ENCODE measurements around the gene PEF1. TPM values are rescaled to one million over a fixed set of nuclear protein-coding genes. Genes with fewer than 3 reads are reported as not detected.

The PEF1 gene
- total RNA-seq, 1 donor from 2014 or later, result 66.3 TPM

DNA sequence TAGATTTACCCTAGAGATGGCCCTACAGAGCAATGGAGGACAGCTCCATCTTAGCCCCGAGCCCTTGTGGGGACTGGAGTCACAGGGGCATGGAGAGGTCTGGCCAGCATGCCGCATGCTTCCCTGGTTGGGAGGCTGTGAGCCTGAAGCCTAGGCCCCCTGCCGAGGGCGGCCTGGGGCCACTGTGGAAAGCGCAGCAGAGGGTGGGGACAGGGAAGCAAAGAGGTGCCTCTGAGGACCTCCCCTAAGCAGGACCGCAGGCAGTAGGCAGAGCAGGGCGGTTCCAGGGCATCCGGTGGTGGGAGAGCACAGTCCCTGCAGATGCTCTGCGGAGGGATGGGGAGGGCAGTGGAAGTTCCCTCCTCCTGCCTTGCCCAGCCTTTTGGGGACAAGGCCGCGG lies 26.5 kb upstream of the PEF1 start:
- no peak for DNase-seq (ENCODE audit: low spot score)

DNA sequence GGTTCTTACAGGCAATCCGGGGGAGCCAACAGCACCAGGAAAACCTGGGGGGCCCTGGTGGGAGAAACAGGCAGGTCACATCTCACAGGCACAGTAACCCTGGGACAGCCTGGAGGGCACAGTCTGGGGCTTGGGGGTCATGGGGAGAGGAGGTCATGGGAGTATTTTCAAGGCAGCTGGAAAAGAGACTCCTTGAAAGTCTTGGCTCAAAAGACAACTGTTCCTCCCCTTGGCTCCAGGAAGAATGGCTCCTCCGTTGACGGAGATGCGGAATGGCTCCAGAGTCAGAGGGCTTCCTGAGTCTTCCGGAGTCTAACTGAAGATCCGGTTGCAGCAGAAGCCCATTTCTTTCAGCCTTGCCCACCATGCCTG lies 25.9 kb upstream of the PEF1 start:
- DNase-seq (ENCODE audit: low spot score), result no peak

DNA sequence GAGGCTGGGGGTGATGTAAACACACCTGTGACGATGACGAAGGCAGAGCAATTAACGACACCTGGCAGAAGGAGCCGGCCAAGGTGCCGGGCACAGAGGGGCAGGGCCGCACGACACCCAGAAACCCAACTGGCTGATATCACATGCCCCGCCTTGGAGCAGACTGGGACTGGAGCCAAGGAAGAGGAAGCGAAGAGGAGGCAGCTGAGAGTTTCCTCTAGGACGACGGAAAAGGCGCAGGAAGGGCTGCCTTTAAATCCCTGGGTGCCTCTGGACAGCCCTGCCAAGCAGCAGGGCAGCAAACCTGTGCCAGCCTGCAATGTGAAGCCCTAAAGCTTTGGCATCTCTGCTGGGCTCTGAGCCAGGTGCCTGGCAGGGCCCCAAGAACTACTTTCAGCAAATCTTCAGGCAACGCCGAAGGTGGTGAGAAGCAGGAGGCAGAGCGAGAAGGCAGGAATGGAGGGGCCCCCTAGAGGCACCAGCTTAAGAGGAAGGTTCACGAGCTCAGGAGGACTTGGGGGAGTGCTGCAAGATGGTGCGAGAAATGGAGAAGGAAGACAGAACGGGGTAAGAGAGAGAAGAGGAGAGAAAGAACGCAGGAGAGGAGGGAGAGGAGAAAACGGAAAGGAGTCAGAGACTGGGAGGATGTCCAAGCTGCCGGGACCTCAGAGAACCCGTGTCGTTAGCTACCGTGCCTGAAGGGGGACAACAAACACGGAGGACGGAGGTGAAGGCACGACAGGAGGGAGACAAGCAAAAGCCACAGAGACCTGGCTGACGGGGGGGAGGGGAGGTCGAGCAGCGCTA lies 25.3 kb upstream of the PEF1 start:
- peak; percentile 88 for DNase-seq (ENCODE audit: low spot score)

DNA sequence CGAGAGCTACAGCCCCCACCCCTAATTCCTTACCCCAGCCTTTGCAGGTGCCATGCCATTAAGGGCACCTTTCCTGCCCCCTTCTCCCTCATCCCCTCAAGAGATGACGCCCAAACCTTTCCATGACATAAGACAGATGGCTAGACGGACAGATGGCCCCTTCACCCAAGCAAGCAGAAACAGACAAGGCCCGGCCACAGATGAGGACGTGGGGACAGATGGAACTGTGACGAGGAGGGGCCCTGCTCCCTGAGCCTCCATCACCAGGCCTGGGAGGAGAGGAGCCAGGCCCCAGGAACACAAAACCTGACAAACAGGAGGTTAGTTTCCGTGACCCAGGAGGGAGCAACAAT lies 24.7 kb upstream of the PEF1 start:
- DNase-seq (ENCODE audit: low spot score), result no peak

DNA sequence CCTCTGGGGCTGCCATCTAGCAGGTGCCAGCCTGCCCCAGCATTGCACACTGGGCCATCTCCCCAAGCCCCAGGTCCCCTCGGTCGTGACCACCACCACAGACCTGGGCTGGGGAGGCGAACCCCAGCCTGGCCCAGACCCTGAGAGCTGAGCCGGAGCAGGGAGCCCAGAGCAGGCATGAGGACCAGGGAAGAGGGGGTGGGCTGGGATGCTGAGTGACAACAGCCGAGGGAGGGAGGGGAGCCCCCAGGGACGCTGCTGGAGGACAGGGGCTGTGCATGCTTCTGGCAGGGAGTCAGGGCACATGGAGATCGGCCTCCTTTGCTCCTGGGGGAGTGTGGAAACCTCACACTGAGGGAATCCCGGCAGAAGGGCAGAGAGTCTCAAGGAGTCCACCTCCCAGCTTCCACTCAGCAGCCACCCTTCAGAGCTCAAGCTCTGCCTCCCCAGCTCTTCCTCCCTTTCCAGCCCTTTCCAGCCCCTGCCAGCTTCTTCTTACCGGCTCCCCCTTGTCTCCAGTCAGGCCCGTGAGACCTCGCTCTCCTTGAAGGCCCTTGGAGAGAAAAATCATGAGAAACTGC lies 23.7 kb upstream of the PEF1 start:
- DNase-seq (ENCODE audit: low spot score), result no peak

DNA sequence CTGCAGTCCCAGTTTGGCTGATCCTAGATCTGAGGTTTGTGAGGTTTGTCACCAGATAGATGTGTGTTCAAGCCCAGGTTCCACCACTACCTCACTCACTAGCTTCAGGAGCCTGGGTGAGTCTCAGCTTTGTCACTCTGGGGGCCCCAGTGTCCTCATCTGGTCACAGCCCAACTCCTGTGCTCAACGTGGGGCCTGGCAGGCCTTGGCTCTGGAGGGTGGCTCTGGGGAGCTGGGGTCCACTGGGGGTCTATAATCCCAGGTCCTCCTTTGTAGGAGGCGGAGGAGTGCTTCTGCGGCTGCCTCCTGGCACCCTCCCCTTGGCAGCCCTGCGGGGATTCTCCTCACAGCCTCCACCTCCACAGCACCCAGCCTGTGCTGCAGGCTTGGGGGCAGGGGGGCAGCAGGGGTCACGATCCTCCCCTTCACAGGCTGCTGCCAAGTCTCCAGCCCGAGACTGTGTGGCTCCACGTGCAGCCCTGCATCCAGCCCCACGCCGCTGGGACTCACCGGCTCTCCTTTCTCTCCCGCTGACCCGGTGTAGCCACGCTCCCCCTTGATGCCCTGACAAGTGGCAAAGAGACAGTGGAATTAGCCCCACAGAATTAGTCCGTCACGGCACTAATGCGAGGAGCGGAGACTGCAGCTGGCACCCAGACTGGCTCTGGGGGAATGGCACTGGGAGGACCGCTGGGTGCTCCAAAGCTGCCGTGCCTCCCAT lies 22.5 kb upstream of the PEF1 start:
- DNase-seq (ENCODE audit: low spot score), result no peak

DNA sequence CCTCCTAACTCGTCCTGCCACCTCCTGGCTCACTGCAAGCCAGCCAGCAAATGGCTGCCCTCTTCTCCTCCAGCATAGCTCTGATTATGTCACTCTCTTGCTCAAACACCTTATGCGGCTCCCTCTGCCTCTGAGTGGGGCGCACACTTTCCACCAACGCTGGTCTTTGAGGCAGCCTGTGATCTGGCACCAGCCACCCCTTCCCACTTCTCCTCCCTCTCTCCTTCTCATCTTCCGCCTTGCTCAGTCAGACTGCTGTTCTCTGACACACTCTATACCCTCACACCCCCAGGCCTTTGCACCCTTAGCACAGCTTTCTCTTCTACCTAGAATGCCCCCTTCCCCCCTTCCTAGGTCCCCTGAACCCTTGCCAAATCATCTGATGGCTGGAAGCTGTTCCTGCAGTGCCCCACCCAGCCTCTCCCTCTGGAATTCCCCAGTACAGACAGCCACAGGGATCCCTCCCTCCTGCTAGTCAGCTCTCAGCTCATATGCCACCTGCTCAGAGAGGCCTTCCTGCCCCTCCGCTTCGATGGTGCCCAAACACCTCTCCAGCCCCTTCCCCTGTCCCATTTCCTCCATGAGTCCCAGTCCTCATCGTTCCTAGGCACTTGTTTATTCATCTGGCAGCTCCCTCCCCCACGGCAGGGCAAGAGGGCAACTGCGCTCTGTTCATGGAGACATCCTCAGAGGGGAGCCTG lies 21.7 kb upstream of the PEF1 start:
- peak; percentile 72 for DNase-seq (ENCODE audit: low spot score)

DNA sequence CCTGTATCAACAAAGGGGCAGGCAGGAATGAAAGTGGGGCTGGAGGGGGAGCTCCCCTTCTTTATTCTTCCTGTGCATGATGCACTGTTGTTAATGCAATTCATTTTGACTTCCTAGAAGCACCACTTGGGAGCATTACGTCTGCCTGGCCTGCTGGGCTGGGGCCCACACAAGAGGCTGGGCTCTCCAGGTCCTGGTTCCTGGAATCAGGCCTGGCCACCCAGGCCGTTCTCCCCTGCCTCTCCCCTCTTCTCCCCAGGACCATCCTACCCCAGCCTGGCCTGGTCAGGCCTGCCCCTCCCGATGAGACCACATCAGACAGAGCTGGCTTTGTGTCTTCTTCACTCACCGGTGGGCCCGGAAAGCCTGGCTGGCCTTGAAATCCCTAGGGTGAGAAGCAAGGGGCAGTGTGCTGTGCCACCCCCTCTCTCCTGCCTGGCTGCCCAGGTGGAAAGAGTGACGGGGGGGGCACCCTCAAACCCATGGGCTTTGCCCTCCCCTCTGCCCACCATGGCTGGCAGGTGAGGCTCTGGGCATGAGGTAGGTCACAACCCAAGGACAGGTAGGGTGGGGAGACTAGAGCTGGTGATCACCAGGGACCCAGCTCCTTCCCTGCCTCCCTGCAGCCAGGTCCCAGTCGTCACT lies 20.7 kb upstream of the PEF1 start:
- DNase-seq (ENCODE audit: low spot score), result no peak

DNA sequence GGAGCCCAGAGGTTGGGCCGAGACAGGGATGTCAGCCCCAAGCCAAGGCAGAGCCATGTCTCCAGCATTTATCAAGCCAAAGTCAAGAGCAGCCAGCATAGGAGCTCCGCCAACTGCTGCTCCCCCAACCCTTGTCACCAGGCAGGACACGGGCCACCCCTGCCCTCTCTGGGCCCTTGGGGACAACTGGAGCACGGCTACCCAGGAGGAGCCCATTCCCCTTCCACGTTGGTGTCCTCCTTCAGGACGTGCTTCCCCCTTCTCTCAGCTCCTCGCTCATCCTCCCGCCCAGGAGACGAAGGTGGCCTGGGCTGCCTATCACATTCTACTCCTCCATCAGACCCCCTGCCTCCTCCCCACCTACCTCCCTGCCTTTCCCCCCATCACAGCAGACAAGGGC lies 19.9 kb upstream of the PEF1 start:
- no peak for DNase-seq (ENCODE audit: low spot score)

DNA sequence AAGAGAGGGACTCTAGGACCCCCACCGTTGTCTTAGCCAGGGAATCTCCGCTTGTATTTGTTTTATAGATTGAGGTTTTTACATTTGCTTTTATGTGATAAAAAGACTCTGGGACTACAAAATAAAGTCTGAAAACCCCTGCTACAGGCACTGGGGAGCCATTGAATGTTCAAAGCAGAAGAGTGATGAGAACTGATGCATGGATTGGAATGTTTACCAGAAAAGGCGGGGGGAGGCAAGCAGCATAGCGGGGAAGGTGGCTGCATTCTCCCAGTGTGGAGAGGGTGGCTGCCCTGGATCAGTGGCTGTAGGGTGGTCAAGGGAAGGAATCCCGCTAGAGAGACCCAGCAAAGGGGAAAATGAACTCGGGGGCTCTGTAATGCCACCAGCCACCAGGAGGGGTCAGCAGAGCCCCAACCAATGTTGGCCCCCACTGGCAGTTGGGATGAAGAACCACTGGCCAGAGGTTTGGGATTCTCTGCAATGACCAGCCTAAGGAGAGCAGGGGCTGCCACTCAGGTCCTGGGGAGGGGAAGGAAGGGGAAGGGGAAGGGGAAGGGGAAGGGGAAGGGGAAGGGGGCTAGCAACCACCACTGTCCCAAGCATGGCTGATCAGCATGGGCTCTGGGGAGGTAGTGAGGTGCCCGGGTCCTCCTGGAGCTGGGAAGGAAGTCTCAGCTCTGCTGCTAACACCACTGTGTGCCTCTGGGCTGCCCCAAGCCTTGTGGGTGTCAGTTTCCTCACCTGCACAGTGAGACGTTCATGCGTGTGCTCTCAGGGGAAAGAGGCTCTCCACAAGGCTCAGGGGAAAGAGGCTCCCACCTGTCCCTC lies 19.2 kb upstream of the PEF1 start:
- DNase-seq (ENCODE audit: low spot score), result peak; percentile 45

DNA sequence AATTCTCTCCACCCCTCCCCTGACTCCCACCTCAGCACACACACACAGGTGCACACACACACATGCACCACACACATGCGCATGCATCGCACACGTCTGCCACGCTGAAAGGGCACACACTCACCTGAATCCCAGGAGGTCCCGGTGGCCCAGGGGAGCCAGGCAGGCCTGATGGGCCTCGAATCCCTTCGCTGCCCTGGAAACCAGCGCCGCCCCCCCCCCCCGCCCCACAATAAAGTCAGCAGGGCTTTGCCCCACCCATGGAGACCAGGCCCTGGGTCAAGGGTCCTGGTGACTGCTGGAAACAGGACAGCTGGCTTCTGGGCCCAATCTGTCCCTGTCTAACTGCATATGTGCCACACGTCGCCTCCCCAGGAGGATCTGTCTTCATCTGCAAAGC lies 17.8 kb upstream of the PEF1 start:
- DNase-seq (ENCODE audit: low spot score), result no peak

DNA sequence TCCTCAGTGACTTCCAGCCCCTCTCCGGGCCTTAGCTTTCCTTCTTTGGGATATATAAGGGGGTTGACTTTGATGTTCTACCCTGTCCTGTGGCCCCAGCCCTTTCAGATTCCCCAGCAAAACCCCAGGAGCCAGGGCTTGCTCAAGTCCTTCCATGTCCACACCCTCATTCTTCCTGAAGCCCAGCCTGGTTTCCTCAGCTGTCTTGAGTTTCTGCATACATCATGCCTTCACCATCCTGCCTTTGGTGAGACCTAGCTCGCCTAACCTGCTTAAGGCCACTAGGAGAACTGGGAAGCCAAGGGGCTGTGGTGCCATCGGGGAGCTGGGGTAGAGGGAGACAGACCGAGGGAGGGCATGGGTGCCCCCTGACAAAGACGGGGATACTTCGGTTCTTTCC lies 17.2 kb upstream of the PEF1 start:
- DNase-seq (ENCODE audit: low spot score), result no peak

DNA sequence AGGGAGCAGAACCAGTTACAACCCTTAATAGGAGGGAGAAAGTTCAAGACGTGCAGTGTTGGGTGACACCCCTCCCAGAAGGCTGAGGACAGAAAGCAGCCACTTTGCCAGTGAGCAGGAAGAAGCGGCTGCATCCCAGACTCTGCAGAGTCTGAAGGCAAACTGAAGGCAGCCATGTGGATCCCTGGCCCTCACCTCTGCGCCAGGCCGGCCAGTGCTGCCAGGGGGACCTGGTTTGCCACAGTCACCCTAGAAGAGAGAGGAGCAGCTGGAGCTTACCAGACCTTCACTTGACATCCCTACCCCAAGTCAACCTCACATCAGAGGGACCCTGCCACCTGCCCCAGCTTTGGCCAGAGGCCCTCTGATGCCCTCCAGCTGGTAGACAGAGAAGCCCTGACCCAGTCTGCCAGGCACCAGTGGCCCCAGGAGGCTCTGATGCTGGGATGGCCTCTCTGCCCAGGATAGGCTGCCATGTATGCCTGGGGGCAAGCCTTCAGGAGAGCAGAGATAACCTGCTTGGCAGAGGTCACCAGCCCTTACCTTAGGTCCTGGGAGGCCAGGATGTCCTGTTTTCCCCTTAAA lies 16.3 kb upstream of the PEF1 start:
- no peak for DNase-seq (ENCODE audit: low spot score)

DNA sequence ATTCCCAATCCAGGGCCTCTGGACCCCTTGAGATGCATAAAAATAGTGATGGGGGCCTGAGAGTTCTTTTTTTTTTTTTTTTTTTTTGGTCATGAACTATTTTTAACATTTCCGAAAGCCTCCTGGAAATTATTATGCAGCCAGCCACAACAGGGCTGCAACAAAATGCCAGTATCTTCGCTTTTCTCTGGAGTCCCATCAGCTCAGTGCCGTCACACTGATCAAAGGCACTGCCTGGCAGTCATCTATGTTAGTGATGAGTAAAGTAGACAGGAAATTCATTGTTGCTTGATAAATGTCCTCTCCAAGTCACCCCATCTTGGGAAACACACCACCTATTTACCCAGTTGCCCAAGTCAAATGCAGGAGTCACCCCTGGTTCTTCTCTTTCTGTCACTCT lies 15.2 kb upstream of the PEF1 start:
- DNase-seq (ENCODE audit: low spot score), result no peak

DNA sequence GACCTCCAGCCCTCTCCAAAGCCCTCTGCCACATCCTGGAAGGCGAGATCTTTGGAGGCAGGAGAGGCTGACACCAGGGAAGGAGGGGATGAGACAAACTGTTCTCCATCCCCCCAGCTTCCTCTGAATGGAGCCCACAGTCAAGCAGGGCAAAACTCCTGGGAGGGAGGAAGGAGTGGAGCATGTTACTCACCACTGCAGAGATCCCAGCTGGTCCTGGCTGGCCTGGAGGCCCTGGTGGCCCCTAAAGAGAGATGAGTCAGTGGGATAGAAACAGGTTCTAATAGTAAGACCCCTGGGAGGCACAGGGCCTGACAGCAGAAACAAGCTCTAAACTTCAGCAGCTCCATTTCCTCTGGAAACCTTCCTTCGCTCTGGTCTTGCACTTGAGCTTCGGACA lies 14.0 kb upstream of the PEF1 start:
- DNase-seq (ENCODE audit: low spot score), result no peak

DNA sequence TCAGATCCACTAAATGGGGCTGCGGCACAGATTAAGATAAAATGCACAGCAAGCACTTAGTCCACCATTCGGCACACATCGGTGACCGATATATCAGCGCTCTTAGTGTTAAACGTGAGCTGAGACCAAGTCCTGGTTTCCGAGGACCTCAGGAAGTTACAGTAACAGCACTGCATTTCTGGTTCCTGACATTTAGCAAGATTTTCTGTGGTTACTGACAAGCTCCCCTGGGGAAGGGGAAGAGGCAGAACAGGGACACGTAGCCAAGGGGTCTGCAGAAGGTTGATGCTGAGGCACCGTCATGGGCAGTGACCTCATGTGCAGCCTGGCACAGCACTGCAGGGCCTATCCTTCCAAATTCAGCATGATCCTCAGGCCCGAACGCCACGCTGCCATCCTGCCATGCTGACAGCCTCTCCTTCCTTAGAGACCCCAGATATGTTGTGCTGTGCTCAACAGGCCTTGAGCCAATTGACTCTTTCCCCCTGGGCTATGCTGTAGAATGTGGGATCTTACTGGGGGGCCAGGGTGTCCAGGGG lies 13.4 kb upstream of the PEF1 start:
- DNase-seq (ENCODE audit: low spot score), result no peak

DNA sequence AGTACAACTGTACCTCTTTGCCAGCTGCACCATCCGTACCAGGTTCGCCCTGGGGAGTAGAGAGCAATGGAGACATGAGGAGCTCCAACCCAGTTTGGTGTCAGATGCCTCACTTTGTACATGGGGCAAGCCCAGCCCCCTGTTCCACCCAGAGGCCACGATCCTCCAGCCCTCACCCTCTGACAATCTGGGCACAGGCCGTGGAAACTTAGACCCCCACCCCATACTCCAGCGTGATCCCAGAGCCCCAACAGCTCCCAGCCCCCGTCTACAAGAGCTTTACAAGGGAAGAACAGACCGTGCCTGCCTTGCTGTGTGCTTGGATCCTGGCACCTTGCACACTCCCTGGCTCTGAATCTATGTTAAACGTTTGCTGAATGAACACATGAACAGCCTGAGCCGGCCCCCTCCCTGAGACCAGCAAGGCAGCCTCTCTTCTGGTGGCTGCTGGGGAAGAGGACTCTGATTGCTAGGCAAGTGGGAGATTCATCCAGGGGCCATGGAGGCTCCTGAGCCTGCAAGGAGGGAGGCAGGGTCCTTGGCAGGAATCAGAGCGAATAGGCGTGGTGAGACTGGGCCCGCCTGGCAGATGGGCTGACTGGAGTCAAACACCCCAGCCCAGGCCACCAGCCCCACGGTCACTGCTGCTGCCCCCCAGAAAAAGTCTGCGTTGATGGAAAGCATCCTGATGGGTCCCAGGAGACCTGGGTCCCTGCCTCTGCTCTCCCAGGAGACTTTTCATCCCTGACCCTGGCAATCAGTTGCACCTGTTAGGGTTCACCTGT lies 12.5 kb upstream of the PEF1 start:
- no peak for DNase-seq (ENCODE audit: low spot score)

DNA sequence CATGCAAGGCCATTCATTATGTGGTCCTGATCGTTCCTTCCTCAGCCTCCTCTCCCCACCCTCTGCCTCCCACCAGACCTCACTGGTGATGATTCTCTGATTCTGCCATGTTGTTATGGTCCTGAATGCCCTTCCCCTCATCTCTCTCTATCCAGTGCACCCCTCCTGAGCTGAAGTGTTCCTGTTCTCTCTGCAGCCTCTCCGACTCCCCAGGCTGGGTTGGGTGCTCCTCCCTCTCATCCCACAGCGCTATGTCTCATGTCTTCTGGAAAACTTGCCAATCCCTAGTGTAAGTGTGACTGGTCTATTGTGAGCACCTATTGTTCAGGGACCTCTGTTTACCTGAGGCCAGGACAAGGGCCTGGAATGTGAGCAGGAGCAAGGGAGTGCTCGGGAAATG lies 11.1 kb upstream of the PEF1 start:
- no peak for DNase-seq (ENCODE audit: low spot score)

DNA sequence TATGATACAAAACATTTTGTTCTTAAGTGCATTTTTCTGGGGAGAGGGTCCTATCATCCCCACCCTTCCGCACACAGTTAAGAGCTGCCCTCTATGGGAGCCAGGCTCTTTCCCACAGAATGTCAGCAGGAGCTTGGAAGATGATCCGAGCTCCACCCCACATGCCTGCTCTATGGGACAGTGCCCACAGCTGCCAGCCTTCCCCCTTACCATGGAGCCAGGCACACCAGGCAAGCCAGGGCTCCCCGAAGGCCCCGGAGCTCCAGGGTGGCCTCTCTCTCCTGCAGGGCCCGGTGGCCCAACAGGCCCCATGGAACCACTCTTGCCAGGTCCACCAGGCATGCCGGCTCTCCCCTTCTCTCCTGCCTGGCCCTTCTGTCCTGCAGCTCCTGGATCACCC lies 10.4 kb upstream of the PEF1 start:
- DNase-seq (ENCODE audit: low spot score), result no peak

DNA sequence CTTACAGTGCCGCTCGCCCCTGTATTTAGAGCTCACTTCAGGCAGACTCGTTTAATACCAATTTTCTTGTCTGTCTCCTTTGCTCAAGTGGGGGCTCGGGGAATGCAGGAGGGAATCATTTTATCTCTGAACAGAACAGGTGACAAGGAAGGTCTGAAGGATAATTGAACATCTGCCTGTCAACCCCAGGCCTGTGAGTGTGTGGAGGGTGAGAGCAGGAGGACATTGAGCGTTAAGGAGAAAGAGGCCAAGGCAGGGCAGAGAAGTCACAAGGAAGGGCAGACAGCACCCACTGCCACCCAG lies 9.7 kb upstream of the PEF1 start:
- DNase-seq (ENCODE audit: low spot score), result no peak

Data from mucosa of gallbladder (tissue), 1 donor.